Measurements from ENCODE around the gene ERBB4.

ERBB4 gene

DNA sequence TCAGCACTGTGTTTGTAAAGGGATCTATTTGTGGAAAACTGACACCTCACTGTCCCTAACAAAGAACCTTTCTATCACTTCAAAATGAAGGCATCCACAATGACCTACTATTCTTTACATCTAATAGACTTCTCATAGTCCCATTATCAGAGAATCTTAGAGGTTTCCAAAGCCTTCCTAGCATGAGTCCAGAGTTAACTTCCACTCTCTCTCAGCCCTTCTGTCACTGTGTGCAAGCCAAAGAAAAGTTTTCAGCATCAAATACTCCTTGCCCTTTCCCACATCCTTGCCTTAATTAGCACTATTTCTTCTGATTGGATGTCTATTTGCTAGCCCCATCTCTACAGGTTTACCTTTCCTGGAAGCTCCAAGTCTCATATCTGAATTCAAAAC lies 178.5 kb downstream of the ERBB4 start:
- DNase-seq = no peak

DNA sequence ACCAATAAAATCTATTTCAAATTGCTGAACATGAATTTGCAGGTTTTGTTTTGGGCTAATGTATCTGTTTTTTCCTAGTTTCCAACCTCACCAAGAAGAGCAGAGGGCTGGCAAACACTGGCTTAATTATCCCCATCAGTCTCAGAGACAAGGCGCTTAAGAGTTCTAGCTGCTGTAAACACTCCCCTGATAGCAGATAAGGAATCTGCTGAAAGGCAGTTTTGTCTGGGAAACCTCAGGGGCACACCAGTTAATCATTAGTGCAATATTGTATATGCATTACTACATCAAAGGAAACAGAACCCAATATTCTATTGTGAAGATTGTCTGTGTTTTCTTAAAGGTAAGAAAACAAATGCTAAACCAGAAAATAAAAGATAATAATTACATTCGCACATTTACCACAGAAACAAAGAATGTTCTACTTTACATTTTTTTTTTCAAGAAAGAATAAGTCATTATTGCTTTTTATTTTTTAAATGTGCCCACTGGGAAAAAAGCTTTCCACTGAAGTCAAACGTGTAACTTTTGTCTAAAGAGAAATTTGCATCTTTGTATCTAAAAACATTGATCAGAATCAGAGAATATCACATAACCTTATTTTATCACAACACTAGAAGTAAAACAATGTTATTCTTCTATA lies 179.1 kb downstream of the ERBB4 start:
- no peak for DNase-seq

DNA sequence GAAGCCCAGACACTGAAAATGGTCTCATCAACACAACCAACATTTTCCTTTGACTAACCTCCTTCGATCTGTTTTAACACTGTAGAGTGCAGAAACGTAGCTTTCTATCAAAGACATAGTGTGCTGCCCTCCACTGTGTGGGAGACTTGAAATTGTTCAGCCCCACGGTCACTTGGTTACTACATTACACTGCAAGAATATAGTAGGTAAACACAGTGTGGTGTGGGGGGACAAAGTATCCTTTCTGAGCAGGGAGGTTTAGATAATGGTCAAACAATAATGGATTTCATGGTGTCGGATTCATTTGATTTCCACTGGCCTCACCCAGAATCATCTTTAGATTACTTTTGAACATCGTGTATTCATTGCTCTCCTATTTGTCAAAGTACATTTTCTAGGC lies 181.0 kb downstream of the ERBB4 start:
- no peak for DNase-seq

DNA sequence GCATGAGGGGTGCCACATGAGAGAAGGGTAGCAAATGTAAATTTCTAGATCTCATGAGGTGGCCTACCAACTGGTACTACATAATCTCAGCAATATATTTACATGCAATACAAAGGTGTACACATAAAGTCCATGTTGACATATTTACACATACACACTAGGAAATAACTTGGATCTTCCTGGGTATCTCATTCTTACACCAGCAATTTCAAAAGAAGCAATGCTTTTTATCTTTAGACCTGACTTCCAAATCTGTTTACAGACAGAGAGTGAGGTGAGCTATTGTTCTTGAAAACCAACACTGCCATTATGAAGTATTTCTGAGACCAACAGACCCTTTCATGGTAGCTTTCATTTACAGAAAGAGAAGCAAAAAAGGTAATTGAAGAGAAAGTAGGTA lies 184.2 kb downstream of the ERBB4 start:
- DNase-seq = no peak

DNA sequence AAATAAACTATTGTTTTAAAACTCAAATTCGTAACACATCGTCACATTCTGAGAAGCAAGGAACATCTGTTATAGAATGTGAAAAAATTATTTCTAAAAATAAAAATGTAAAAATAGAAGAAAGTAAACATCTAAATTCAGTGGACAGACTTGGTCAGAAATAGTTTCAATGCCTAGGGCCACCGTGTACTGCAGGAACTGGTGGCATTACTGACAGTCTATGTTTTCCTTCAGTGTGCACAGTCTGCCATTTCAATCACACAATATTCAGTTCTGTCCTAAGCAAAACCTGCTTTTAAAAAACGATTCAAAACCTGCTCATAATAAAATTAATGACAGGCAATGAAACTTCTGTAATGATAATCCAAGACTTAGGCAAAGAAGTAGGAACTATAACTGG lies 190.1 kb downstream of the ERBB4 start:
- DNase-seq = no peak

DNA sequence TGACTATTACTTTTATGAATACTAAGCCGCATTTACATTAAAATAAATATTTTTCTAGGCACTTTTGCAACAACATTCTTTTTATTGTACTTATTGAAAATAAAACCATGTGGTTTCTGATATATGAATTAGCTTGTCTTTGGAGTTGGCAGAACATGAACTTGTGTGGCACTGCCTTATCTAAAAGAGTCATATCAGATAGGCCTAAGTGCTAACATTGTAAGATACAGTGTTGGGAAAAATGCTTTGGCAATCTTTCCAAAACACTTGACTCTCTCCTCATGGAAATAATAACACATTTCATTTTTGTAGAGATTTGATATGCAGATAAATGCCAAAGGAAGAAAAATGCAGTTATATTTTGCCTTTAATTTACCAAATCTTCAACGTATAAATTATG lies 191.7 kb downstream of the ERBB4 start:
- DNase-seq = no peak

DNA sequence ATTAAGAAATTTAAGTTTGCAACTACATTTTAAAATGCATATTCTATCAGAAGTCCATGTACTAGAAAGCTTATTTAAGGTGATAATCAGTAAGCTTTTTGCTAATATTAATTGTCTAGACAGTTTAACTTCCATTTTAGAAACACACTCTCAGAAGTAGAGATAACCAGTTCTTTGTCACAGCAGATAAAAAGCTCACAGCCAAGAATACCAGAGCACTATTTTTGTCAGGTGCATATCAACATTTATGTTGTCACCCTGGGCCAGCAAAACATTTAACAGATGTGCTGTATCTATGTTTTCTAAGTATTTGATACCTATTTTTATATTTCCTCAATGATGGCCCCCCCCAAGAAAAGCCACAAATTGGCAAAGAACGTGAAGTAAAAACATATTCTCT lies 192.6 kb downstream of the ERBB4 start:
- DNase-seq = no peak

DNA sequence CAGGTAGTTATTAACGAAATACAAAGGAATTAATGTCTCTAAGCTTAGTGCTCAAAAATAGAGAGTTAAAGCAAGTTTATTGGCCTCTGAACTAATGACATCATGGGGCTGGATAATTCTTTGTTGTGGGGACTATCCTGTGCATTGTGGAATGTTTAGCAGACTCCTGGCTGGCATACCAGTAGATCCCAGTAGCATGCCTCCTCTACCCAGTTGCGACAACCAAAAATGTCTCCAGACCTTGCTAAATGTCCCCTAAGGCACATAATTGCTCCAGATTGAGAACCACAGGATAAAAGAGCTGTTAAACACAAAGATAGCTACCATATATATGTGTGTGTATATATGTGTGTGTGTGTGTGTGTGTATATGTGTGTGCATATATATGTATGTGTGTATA lies 194.5 kb downstream of the ERBB4 start:
- DNase-seq = no peak

DNA sequence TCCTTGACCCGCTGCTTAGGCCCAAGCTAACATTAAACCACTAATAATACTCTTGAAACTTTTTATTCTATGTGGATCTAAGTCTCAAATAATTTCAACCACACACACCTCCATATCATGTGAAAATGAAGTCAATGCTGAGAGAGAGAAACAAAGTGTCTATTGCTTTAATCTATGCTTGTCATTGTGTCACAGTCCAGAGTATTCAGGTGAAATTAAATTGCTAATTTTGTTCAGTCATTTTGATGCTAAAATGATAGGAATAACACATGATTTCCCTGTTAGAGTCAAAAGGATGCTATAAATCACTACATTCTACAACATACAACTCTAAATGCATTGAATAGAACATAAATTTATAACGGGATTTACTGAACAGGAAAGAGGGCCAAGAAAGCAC lies 195.4 kb downstream of the ERBB4 start:
- DNase-seq = no peak

DNA sequence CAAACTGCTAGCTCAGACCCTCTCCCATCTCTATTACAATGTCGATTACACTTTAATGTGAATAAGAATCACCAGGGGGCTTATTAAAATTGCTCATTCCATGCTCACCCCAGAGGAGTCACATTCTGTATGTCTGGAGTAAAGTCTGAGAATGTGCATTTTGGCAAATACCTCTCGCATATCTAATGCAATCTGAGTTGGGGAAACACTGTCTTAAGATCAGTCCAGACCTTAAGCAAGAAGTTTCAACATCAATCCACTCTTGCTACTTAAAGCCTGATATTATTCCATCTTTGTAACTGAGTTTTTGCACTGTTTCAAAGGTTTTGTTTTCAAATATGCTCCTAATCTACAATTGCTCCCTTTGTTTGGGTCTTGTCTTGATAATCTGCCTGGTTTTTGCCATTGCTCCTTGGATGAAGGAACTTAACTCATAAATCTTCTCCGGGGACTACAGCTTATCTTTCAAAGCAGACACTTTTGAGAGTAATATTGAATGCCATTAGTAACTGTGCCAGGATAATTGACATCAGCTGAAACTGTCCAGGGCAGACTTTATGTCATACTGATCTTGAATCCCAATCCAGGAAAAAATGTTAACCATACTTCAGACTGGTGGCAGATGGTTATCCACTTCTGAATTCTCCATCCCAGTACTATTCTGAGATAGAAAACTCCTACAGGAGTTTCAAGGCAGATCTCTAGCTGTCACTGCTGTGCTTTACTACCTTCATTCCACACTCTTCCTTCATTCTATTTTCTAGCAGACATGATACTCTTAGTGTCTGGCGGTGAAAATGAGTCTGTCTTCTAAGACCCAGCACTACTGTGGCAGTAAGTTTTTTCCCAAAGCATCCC lies 200.9 kb downstream of the ERBB4 start:
- no peak for DNase-seq

DNA sequence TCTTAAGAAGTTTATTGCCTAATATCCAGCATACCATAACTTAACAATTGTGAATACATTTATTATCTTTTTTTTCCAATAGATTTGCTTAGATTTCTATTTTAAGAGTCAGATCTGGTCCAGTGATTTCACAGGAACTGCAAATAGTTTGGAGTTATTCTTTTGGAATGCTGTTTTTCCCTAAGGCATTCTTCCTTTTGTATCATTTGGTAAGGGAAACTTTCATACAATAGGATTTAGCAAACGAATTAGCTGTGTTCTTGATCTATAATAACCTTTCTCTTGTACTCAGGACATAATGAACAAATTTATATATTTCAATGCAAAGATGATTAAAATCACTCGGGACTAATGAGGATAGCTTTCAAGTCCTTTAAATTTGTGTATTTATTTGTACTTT lies 201.6 kb downstream of the ERBB4 start:
- DNase-seq = no peak

DNA sequence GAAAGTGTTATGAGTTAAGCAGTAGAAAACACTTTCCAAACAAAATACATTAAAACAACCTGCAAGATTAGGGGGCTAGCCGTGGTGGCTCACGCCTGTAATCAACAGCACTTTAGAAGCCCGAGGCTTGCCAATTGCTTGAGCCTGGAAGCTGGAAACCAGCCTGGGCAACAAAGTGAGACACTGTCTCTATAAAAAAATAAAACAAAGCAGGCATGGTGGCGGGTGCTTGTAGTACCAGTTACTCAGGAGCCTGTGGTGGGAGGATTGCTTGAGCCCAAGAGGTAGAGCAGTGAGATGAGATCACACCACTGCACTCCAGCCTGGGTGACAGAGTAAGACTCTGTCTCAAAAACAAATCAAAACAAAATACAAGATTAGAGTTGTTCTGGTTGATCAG lies 208.3 kb downstream of the ERBB4 start:
- DNase-seq = no peak

DNA sequence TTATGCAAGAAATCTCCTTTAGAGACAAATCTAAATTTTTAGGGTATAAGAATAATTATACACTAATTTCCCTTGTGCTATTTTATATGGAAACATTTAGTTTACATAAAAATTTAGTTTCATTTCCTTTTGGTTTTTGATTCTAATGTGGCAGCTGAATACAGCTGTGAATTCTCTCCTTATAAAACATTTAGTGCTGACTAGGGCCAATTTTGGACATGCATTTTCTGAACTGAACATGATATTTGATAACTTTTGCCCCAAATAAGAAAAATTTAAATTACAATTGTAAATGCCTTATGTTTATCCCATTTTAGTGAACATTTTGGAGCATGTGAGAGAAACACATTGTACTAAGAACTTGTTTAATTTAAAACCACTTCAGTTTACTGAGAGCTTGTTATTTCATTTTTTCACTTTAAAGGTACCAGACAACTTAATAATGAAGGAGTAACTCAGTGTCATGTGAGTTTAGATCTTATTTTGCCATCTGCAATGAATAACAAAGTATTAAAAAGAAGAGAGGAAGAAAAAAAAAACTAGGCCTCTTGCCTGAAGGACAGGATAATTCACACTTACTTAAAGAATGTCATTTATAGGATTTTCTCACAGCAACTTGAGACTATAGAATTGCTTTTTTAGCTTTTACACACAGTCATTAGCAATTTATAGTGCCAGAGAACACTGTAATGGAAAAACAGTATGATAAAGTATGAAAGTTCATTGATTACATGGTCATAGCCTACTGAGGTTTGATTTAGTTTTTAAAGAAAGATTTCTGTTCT lies 209.7 kb downstream of the ERBB4 start:
- no peak for DNase-seq

DNA sequence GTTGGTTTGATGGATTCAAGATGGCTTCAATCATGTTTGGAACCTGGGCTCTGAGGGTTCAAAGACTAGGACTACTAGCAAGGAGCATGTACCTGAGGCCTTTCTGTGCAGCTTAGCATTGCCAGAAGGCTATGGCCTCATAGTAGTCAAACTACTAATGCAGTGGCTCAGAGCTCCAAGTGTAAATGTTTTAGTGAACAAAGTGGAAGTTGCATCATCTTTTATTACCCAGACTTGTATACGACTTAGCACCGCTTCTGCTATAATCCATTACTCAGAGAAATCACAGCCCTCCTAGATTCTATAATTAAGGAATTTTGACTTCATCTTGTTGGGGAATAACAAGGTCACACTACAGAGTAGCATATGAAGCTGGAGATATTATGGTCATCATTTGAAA lies 210.5 kb downstream of the ERBB4 start:
- DNase-seq = no peak

DNA sequence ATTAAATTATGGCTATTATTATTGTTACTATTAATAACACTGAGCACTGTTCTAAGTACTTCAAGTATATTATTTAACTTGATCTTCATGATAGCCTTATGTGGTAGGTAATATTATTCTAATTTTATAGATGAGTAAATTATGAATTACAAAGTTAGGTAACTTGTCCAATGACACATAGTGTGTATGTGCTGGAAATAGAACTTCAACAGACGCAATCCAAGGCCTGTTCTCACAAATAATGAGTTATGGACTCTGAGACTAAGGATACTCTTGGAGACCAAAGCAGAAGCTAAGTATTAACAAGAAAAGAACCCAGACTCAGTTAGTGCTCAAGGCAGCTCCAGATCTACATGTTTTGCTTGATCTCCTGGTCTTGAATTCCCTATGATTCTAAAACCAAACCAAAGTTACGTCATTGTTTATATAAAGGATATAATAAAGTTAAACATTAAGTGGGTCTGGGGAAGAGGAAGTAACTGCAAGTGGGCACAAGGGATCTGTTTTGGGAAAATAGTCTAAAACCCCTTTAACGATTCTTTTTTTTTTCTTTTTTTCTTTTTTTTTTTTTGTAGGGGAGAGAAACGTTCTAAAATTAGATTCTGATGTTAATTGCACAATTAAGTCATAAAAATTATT lies 211.3 kb downstream of the ERBB4 start:
- DNase-seq = no peak

DNA sequence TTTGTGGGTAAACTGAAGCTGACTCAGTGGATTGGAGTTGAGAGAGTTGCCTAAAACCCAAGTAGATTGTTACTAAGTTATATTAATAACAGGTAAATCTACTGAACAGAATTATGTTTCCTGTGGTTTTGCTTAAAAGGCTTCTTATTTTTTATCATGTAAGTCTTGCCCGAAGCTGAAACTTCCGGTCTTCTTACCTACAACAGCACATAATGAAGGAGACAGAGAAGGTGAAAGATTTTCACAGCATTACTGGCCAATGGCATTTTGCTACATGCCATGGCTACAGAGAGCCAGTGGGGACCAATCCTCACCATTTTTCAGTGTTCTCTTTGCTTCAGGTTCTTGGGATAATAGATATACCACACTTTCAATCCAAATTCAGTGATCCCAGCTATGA lies 220.0 kb downstream of the ERBB4 start:
- DNase-seq = no peak

DNA sequence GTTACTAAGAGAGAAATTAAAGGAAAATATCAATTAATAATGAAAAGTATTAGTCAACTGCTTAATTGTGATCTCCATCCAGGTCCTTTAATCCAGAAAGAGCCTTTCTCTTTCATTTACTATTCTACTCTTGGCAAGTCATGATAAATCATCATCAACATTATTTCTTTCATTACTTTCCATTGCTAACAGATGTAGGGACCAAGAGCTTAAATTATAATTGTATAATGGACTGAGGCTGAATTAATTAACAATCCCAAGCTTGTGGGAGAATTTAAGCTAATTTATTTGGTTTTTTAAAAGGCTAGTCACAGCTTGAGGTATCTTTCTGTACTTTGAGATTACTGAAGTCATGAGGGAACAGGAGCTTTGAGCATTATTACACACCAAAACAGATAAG lies 223.9 kb downstream of the ERBB4 start:
- DNase-seq = no peak

DNA sequence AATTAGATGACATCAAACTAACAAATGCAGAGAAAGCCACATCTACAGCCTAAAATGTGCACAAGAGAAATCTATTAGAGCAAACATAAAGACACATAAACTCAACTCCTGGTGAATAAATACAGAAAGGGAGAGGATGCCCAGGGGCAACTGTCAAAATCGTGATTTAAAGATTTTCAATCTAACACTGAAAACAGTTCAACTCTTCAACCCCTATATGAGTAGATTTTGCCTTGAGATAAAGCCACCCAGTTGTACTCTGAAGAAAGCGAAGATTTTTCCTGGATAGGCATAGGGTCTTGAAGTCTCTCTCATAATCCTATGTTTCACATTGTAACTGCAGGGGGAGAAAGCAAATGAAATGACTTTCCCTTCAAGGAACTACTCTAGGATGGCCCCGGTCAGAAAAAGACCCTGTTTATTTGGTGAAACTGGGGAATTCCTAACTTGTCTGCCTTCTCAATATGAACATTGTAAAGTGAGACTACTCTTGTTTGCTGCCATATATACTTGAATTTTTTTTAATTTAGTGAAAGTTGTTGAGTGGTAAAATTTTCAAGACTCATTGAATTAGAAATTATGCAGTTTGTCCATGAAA lies 226.7 kb downstream of the ERBB4 start:
- no peak for DNase-seq

DNA sequence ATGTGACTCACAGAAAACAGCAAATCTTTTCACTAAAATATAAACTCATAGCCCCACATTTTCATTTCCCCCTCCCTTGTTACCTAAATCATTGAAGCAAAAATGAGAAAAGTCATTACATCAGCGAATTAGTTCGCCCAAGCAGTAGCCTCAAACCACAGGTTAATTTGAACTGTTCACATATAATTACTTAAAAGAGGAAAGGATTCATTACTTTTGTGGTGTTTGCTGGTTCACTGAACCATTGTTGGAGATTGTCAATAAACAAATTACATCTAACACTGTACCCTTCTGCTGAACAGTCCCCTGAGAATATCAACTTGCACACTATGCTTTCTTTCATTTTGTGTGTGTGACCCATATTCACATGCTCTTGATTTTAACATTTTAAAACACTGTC lies 238.7 kb downstream of the ERBB4 start:
- DNase-seq = no peak

DNA sequence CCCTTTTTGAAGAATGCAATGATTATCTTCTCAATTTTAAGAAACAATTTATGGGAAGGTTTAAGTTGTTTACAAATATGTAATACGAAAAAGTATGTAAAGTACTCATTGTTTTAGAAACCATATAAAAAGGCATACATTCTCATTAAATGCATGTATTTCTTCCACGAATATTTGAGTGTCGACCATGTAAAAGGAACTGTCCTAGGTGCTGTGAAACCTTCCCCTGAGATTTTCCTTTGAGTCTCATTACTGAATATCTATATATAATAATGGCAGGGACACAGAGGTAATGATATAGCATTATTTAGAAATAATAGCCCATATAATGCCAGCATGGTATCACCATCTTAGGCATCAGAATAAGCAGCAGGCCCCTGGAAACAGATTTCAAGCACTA lies 239.3 kb downstream of the ERBB4 start:
- DNase-seq = no peak

DNA sequence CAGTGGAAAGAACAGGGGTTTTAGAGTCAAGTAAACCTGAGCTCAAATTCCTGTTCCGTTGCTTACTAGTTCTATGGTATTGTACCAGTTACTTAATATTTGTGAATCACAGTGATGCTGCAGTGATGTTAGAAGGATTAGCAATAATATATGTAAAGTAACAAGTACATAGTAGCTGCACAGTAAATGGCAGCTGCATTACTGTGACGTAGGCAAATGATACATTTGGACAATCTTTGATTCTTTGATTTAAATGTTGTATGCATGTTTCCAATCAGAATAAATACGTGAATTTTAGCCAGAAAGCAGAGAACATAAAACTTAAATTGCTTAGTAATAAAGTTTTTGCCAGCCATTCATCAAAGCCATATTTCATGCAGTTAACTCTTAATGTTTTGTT lies 243.0 kb downstream of the ERBB4 start:
- no peak for DNase-seq

DNA sequence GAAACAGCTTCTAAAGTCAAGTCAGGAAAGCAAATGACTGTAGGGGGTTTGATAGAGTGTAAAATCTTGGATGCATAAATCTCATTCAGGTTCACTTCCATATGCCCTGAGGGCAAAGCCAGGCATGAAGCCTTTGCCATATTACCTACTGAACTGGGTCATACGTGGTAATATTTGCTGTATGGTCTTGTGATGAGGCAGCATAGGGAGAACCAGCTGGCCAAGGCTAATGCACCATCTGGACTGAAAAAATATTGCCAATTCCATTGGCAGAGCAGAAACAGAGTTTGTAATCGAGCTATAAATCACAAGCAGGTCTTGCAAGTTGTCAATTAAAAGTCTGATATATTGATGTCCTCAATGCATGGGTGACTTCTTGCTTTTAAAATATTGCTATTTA lies 243.8 kb downstream of the ERBB4 start:
- DNase-seq = no peak

DNA sequence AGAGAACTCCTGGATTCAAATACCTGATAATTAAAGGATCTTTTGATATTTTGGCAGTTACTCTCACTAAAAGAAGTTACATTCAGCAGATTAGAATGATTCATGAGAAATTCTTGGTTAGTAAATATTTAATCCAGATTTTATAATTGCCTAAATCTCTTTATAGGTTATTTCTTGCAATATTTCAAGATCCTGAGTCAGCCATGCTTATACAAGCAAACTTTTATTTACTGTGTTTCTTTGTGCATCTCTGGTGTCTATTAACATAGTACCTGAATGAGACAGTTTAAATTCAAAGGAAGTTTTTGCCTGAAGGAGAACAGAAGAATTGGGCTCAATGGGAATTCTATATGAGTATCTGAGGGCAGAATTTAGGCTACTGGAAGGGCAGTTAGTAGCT lies 249.3 kb downstream of the ERBB4 start:
- DNase-seq = no peak

Data from inflammatory macrophage (primary cell).